Heart left ventricle (tissue), 16 donors: ENCODE results near the gene BACH2. TPM values are rescaled to one million over a fixed set of nuclear protein-coding genes. Genes with fewer than 3 reads are reported as not detected.

ENCODE experiments used
- ATAC-seq, 4 donors: fragments of 200-7000 bp; cut with Tn5 transposase; one replicate each; pipeline ENCODE4 v1.9.1; 2020 to 2022; ENCODE audit warnings: moderate library complexity in 4 of 4, mild to moderate bottlenecking in 3 of 4, moderate number of reproducible peaks in 1 of 4
- DNase-seq, 5 donors: peaks; one replicate each; pipeline ENCODE4 v3.0.0-alpha.2; 2020
- H3K27ac ChIP-seq, 12 donors: fragments of 200-600 bp; sonication (generic) in 4 of 12; one replicate each; pipeline versions ENCODE4 v1.5.0 to v1.8.0; 2016 to 2022; ENCODE audit warnings: mild to moderate bottlenecking in 2 of 12
- H3K27me3 ChIP-seq, 9 donors: fragments of 200-600 bp; sonication (generic) in 2 of 9; one replicate each; pipeline versions ENCODE4 v1.5.1 to v1.8.0; 2016 to 2022; ENCODE audit warnings: mild to moderate bottlenecking in 3 of 9
- H3K36me3 ChIP-seq, 9 donors: fragments of 200-600 bp; sonication (generic) in 2 of 9; one replicate each; pipeline versions ENCODE4 v1.5.0 to v1.8.0; 2018 to 2022; ENCODE audit warnings: mild to moderate bottlenecking in 2 of 9
- H3K4me1 ChIP-seq, 12 donors: fragments of 200-600 bp; sonication (generic) in 4 of 12; one replicate each; pipeline versions ENCODE4 v1.5.0 to v1.8.0; 2016 to 2022; ENCODE audit warnings: mild to moderate bottlenecking in 3 of 12
- H3K4me3 ChIP-seq, 12 donors: fragments of 200-600 bp; sonication (generic) in 4 of 12; one replicate each; pipeline versions ENCODE4 v1.5.0 to v1.8.0; 2017 to 2022; ENCODE audit warnings: mild to moderate bottlenecking in 9 of 12, moderate library complexity in 4 of 12
- H3K9me3 ChIP-seq, 12 donors: fragments of 200-600 bp; sonication (generic) in 4 of 12; one replicate each; pipeline versions ENCODE4 v1.5.0 to v1.8.0; 2016 to 2022; ENCODE audit warnings: mild to moderate bottlenecking in 1 of 12
- CTCF ChIP-seq, 12 donors: fragments of 200-600 bp; sonication (generic) in 4 of 12; IDR thresholded peaks; one replicate each; pipeline versions ENCODE4 v1.5.0 to v1.8.0; 2018 to 2022; ENCODE audit warnings: antibody characterized with exemption in 12 of 12, mild to moderate bottlenecking in 5 of 12
- POLR2A ChIP-seq, 2 donors: fragments of 450-650 bp; IDR thresholded peaks; one replicate each; pipeline ENCODE4 v1.6.1; 2017; ENCODE audit warnings: antibody characterized with exemption in 2 of 2, mild to moderate bottlenecking in 2 of 2, moderate library complexity in 2 of 2
- WGBS, 4 donors: extraction: QIAGEN DNeasy Blood & Tissue Kit in 2 of 4; methylation state at CpG; one replicate each; pipeline versions ENCODE4 v1.1.5 to v1.1.7; 2013 to 2018; 5-methylcytosine and 5-hydroxymethylcytosine counted together
- intact Hi-C, 10 donors: fragments of 100-400 bp; cut with DNase I; formaldehyde crosslinking; loops; one replicate each; pipeline versions ENCODE4 v1.11.1 to v1.14.2; 2022
- polyA plus RNA-seq, 2 donors: library from polyadenylated mRNA; stranded (reverse); fragments of 200-250 nt; gene quantifications; one replicate each; pipeline ENCODE4 v1.2.3, GENCODE V29; 2013
- total RNA-seq, 9 donors: library from RNA; depleted of rRNA in 2 of 9; stranded (reverse); fragments of >200 nt in 2 of 9; fragmentation: NEBNext Ultra II Directional in 3 of 9; extraction: Animal tissue kit (Norgen Biotek cat#: 25700) in 3 of 9; gene quantifications; one replicate each; pipeline versions ENCODE4 v1.1.0 to v1.2.4, GENCODE V29; 2016 to 2023
- donor health status: ischemic (EF 13 %, LVEDD 7.1; RV severe dilation, severe dysfunction).
- donor health status: healthy with polysubstance abuse.
- donor health status: DM: no; HTN: yes; CAD: no.
- donor health status: DM: no; HTN: no; CAD: no.
- donor health status: ischemic (EF 25% LVEDD 6.9; RV normal size, moderate dysfunction).
- donor health status: ischemic (EF 25% LVEDD 5.7; RV mildly dilated, moderate dysfunction).
- donor health status: healthy.
- donor health status: DM: yes; HTN: yes; CAD: no.
- donor health status: ischemic (EF 35%, LVEDD 5.7; RV mildly dilated, moderate dysfunction).
- donor health status: nonischemic (EF 11% LVEDD 7.7; RV severe dilation, severe dysfunction).
- donor health status: DM: yes; HTN: yes; CAD: no.
- donor health status: PGD.
- donor health status: ischemic (EF 29% LVEDD 5.4; RV normal size, mild dysfunction).
- donor health status: nonischemic (EF 23%, LVEDD 6.1; RV moderate dilation, normal function).

Gene BACH2
- total and polyA plus RNA-seq, 11 donors, result 0.23 to 8.4 (median 1.5) TPM

DNA sequence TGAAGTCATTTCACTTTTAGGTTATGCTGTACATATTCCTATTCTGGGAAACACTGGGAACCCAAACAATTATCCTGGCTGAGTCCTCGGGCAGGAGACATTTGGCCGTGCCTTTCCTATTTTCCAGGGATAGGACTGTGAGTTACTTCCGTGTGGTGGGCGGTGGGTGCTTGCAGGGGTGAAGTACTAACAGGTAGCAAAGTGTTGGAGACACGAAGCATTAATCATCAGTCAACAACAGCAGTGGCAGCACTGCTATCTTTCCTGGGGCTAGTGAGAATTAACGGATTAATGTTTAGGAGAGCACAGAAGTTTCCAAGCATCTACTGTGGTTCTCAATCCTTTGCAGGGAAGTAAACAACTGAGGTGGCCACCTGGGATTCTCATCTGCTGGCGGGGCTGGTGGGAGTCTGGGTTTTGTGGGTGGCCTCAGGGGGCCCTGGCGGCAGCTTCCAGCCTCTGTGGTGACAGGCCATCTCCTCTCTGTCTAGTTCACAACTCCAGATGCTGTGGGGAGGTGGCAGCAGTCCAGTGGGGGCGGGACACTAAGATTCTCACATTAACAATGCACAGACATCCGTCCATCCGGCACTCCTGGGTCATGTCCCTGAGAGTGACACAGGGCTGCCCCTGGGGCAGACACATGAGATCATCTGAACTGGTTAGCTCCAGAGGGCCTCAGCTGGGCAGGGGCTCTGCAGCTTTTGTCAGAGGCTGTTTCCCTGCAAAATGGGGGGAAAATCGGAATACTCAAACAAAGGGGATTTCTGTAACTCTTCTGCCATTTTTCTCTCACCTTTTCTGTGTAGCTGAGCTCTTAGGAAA is 311.5 kb downstream of the BACH2 start:
- peak; percentile 88 to 96 (median 89) for ATAC-seq
- Histone ChIP-seq H3K4me3 (peak overlapping the region in 1 of 12 donors; percentile 4), H3K36me3 (no peaks in the 10 kb centered on the region), H3K4me1 (peaks cover 0 to 29% (median 23%) of the 10 kb centered on the region in 12 donors), H3K9me3 (no peaks in the 10 kb centered on the region), H3K27me3 (no peaks in the 10 kb centered on the region), H3K27ac (peak overlapping the region in 10 of 12 donors; percentile 22 to 76 (median 67))
- 11 to 13% (median 11%) methylated on average over 10 to 12 of the region's 12 CpGs for WGBS, 4 donors
- peak; percentile 89 to 94 (median 91) for DNase-seq
- intact Hi-C loops, result loop anchor here in 3 of 10 donors (5.0 kb wide), 3 partner anchors 232 to 312 kb away; partner anchors contain the start of gene BACH2 (in 1 of the 3)
- TF ChIP-seq POLR2A (IDR thresholded peaks at IDR 0.05) (no peak), CTCF (IDR thresholded peaks at IDR 0.05) (no peak)

DNA sequence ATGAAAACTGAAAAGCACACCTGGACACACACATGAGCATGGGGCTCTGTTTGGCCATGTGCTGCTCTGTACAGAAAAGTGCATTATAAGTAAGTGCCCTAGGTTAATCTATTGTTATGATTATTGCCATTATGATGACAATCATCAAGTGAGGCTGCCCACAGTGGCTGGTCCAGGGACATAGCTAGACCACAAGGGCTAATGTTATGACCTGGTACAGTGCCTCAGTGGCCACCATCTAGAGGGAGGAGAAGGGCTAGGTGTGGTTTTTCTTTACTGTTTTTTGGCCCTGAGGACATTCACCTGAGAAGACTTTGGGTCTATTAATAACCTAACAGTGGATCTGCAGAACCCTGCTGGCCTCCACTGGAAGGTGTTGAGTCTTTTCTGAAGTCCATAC is 316.3 kb downstream of the BACH2 start:
- Histone ChIP-seq H3K9me3 (no peaks in the 10 kb centered on the region), H3K36me3 (no peaks in the 10 kb centered on the region), H3K4me1 (peaks cover 0 to 37% (median 21%) of the 10 kb centered on the region in 12 donors), H3K4me3 (no peak overlapping the region), H3K27me3 (no peaks in the 10 kb centered on the region), H3K27ac (no peak overlapping the region)
- intact Hi-C loops, result no loop called here
- ATAC-seq (no peak), DNase-seq (no peak)
- no peak for TF ChIP-seq CTCF (IDR thresholded peaks at IDR 0.05)
- no peak for TF ChIP-seq POLR2A (IDR thresholded peaks at IDR 0.05)

DNA sequence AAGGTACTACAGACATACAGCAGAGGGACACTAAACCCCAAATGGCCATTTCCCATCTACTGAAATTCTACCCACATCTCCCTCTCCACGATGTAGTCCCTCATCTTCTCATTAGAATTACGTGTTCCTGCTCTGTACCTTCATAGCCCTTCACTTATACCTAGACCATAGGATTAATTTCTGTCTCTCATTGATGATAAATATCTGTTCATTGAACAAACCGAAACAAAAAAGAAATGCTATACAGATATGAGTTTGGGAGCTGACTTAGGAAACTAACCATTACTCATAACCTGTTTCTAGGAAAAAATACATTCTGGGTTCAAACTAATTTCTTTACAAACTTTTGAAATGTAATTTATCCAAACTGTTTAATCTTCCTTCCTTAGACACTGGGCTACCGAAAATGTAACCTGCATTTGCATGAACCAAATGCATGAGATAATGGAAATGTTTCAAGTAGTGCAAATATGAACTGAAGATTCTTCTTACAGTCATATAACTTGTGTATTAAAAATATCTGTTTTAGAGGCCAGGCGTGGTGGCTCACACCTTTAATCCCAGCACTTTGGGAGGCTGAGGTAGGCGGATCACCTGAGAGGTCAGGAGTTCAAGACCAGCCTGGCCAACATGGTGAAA is 317.0 kb downstream of the BACH2 start:
- H3K27me3 ChIP-seq, result no peaks in the 10 kb centered on the region
- no peak for TF ChIP-seq POLR2A (IDR thresholded peaks at IDR 0.05)
- no peak for TF ChIP-seq CTCF (IDR thresholded peaks at IDR 0.05)
- H3K36me3 ChIP-seq, result no peaks in the 10 kb centered on the region
- peaks cover 0 to 34% (median 14%) of the 10 kb centered on the region in 12 donors for H3K4me1 ChIP-seq
- ATAC-seq (no peak), DNase-seq (no peak)
- WGBS, 4 donors, result 94 to 99% (median 97%) methylated on average over 6 of the region's 6 CpGs
- H3K4me3 ChIP-seq, result no peak overlapping the region
- no peaks in the 10 kb centered on the region for H3K9me3 ChIP-seq
- H3K27ac ChIP-seq, result no peak overlapping the region
- intact Hi-C loops, result loop anchor here in 8 of 10 donors (5.0 to 10.0 kb wide), 8 partner anchors 105 to 495 kb away; partner anchors contain the start of gene BACH2 (in 3 of the 8)

DNA sequence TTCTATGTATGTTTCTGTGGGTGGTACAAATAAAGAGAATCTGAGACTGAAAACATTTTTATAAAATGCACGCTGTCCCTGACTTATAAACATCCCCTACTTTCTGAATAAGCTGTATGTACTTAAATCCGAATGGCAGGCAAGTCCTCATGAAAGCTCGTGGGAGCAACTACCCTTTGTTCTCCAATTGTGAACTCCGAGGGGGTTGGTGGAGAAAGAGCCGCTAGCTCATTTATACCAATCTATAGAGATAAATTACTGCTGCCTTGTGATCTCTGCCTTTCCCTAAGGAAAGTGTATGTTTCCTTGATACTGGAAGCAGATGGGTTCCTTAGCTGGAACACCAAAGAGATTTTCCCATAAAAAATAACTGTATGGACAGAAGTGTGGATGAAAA is 317.9 kb downstream of the BACH2 start:
- 84 to 90% (median 86%) methylated on average over 5 of the region's 5 CpGs for WGBS, 4 donors
- no peak for DNase-seq

More for the DNA sequence above, 317.9 kb downstream of the BACH2 start:
- intact Hi-C loops, result loop anchor here in 8 of 10 donors (5.0 to 10.0 kb wide), 8 partner anchors 106 to 496 kb away; partner anchors contain the start of gene BACH2 (in 3 of the 8)
- TF ChIP-seq CTCF (IDR thresholded peaks at IDR 0.05), result no peak
- no peak for TF ChIP-seq POLR2A (IDR thresholded peaks at IDR 0.05)
- Histone ChIP-seq H3K4me3 (no peak overlapping the region), H3K36me3 (no peaks in the 10 kb centered on the region), H3K27me3 (no peaks in the 10 kb centered on the region), H3K9me3 (no peaks in the 10 kb centered on the region), H3K27ac (no peak overlapping the region), H3K4me1 (peaks cover 0 to 38% (median 12%) of the 10 kb centered on the region in 12 donors)
- no peak for ATAC-seq
